Progenitor cell of endocrine pancreas (in vitro differentiated cells): ENCODE data around the gene DIP2C. TPM values are rescaled to one million over a fixed set of nuclear protein-coding genes. Genes with fewer than 3 reads are reported as not detected.
A peak's percentile ranks its signal among the peaks of the same experiment; 100 is the strongest.

ENCODE experiments used
- DNase-seq: peaks from one replicate; pipeline ENCODE4 v3.0.0; 2021; ENCODE audit warnings: low spot score; ENCODE audit not compliant: unreplicated experiment
- H3K27ac Mint-ChIP-seq: 2 replicates; pipeline ENCODE4 v1.8.0; 2021; ENCODE audit warnings: mild to moderate bottlenecking, moderate library complexity, mixed read lengths
- H3K27me3 Mint-ChIP-seq: 2 replicates; pipeline ENCODE4 v1.8.0; 2021; ENCODE audit warnings: mixed read lengths
- H3K36me3 Mint-ChIP-seq: 2 replicates; pipeline ENCODE4 v1.8.0; 2022; ENCODE audit warnings: mixed read lengths; ENCODE audit not compliant: insufficient read depth
- H3K4me1 Mint-ChIP-seq: 2 replicates; pipeline ENCODE4 v1.8.0; 2021; ENCODE audit warnings: low read depth, mixed read lengths
- H3K4me3 Mint-ChIP-seq: 2 replicates; pipeline ENCODE4 v1.8.0; 2021; ENCODE audit warnings: low read depth, mild to moderate bottlenecking, moderate library complexity, mixed read lengths
- H3K9me3 Mint-ChIP-seq: 2 replicates; pipeline ENCODE4 v1.8.0; 2021; ENCODE audit warnings: low read depth, mixed read lengths
- CTCF ChIP-seq: fragments of 200-600 bp; sonication (generic); IDR thresholded peaks from one replicate; pipeline ENCODE4 v1.5.0; 2021; ENCODE audit warnings: antibody characterized with exemption, mild to moderate bottlenecking; ENCODE audit not compliant: unreplicated experiment
- total RNA-seq: library from RNA; stranded (reverse); gene quantifications from 2 replicates; pipeline ENCODE4 v1.2.1, GENCODE V29; 2021

DIP2C gene
- total RNA-seq, 1 donor from 2014 or later, result 27.2 TPM

GRCh38 chr10:640673-641045 is 48.8 kb downstream of the DIP2C start:
- H3K36me3 Mint-ChIP-seq, result peaks cover 5% of the 10 kb centered on the region
- H3K4me1 Mint-ChIP-seq, result peaks cover 18% of the 10 kb centered on the region

GRCh38 chr10:639751-640672 is 49.5 kb downstream of the DIP2C start:
- DNase-seq, result no peak
- H3K27me3 Mint-ChIP-seq, result no peaks in the 10 kb centered on the region
- no peak overlapping the region for H3K4me3 Mint-ChIP-seq
- TF ChIP-seq CTCF, result no peak
- peaks cover 5% of the 10 kb centered on the region for H3K36me3 Mint-ChIP-seq
- peaks cover 18% of the 10 kb centered on the region for H3K4me1 Mint-ChIP-seq
- no peak overlapping the region for H3K27ac Mint-ChIP-seq
- peaks cover 5% of the 10 kb centered on the region for H3K9me3 Mint-ChIP-seq

More at GRCh38 chr10:640673-641045, 48.8 kb downstream of the DIP2C start:
- H3K27me3 Mint-ChIP-seq, result no peaks in the 10 kb centered on the region
- DNase-seq, result no peak
- H3K9me3 Mint-ChIP-seq, result peaks cover 5% of the 10 kb centered on the region
- H3K27ac Mint-ChIP-seq, result no peak overlapping the region
- TF ChIP-seq CTCF, result no peak
- no peak overlapping the region for H3K4me3 Mint-ChIP-seq

- Mint-ChIP-seq H3K27me3 (no peaks in the 10 kb centered on the region), H3K27ac (no peak overlapping the region)
These were observed 50.3 kb downstream of the DIP2C start for GRCh38 chr10:639001-639750.

GRCh38 chr10:637771-638195 is 51.7 kb downstream of the DIP2C start:
- peaks cover 18% of the 10 kb centered on the region for H3K4me1 Mint-ChIP-seq
- H3K36me3 Mint-ChIP-seq, result no peaks in the 10 kb centered on the region
- no peaks in the 10 kb centered on the region for H3K27me3 Mint-ChIP-seq
- peak overlapping the region; percentile 83 for H3K27ac Mint-ChIP-seq
- no peaks in the 10 kb centered on the region for H3K9me3 Mint-ChIP-seq
- DNase-seq, result no peak
- no peak overlapping the region for H3K4me3 Mint-ChIP-seq
- TF ChIP-seq CTCF, result no peak

More at GRCh38 chr10:639001-639750, 50.3 kb downstream of the DIP2C start:
- TF ChIP-seq CTCF, result no peak
- Mint-ChIP-seq H3K4me1 (peaks cover 19% of the 10 kb centered on the region), H3K36me3 (no peaks in the 10 kb centered on the region), H3K9me3 (no peaks in the 10 kb centered on the region), H3K4me3 (no peak overlapping the region)
- no peak for DNase-seq

GRCh38 chr10:637221-637620 is 52.2 kb downstream of the DIP2C start:
- Mint-ChIP-seq H3K4me3 (no peak overlapping the region), H3K27me3 (no peaks in the 10 kb centered on the region), H3K27ac (peak overlapping the region; percentile 83), H3K9me3 (no peaks in the 10 kb centered on the region), H3K4me1 (peaks cover 14% of the 10 kb centered on the region), H3K36me3 (no peaks in the 10 kb centered on the region)
- TF ChIP-seq CTCF, result no peak
- DNase-seq, result no peak
